Adipose tissue (tissue), 3 donors: Measurements from ENCODE around the gene KIF26B. TPM values are rescaled to one million over a fixed set of nuclear protein-coding genes. Genes with fewer than 3 reads are reported as not detected.

Source experiments
- H3K27ac ChIP-seq: one replicate; pipeline ENCODE4 v1.5.1; 2013; ENCODE audit warnings: low read depth, low read length
- WGBS, 3 donors: extraction: QIAGEN DNeasy Blood & Tissue Kit; methylation state at CpG; one replicate each; pipeline ENCODE4 v1.1.7; 2013; 5-methylcytosine and 5-hydroxymethylcytosine counted together
- polyA plus RNA-seq, 3 donors: library from polyadenylated mRNA; stranded (reverse); fragments of 200-250 nt; gene quantifications; one replicate each; pipeline ENCODE4 v1.2.3, GENCODE V29; 2013
- donor health status: healthy with polysubstance abuse.
- donor health status: Bipolar disorder and iron deficiency.
- donor health status: healthy.

The KIF26B gene
- polyA plus RNA-seq, 3 donors, result 0.08 to 0.56 (median 0.12) TPM

GRCh38 chr1:245561665-245562234 lies 407.0 kb downstream of the KIF26B start:
- H3K27ac ChIP-seq, result no peak overlapping the region
- 72 to 88% (median 87%) methylated on average over 10 of the region's 10 CpGs for WGBS, 3 donors

GRCh38 chr1:245566134-245566533 lies 411.3 kb downstream of the KIF26B start:
- 76 to 86% (median 78%) methylated on average over 2 of the region's 2 CpGs for WGBS, 3 donors
- H3K27ac ChIP-seq, result no peak overlapping the region

DNA sequence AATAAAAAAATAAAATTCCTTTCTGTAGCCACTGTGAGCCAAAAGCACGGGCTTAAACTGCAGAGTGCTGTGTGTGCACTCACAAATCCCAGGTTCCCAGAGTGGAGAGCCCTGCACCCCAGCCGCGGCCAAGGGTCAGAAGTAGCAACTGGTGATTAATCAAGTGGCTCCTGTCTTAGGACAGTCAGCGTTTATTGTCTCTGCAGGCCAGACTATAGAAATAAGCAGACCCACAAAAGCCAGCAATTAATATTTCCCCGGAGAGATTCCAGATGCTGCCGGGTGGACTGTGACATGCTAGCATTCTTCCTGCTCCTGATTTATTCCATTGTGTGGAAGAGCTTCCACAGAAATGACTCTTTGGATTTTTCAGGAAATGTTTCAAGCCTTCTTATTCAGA lies 412.2 kb downstream of the KIF26B start:
- WGBS, 3 donors, result 19 to 38% (median 33%) methylated on average over 6 of the region's 6 CpGs
- no peak overlapping the region for H3K27ac ChIP-seq

DNA sequence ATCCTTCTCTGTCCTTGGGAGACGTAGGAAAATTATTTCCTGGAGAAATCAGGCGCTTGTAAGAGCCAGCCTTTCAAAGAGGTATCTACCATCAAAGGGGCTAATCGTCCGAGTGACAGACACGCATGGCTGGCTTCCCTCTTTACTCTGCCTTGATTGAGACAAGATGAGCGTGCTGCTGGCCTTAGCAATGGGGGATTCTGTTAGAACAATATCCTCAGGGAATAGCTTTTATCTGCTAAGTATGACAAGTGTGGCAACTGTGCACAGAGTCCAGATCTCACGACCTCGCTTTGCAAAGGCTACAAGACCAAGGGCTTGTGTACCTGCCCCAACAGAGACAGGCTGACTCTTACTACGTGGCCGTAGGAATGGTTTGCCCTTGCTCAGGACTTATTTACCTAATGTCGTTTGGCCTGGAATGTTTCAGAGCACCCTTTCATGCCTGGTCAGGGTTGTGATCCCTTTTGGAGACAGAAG lies 417.1 kb downstream of the KIF26B start:
- WGBS, 3 donors, result 41 to 83% (median 83%) methylated on average over 11 of the region's 11 CpGs
- H3K27ac ChIP-seq, result no peak overlapping the region

GRCh38 chr1:245572709-245573108 lies 417.9 kb downstream of the KIF26B start:
- WGBS, 3 donors, result 52 to 85% (median 84%) methylated on average over 7 of the region's 7 CpGs
- no peak overlapping the region for H3K27ac ChIP-seq

DNA sequence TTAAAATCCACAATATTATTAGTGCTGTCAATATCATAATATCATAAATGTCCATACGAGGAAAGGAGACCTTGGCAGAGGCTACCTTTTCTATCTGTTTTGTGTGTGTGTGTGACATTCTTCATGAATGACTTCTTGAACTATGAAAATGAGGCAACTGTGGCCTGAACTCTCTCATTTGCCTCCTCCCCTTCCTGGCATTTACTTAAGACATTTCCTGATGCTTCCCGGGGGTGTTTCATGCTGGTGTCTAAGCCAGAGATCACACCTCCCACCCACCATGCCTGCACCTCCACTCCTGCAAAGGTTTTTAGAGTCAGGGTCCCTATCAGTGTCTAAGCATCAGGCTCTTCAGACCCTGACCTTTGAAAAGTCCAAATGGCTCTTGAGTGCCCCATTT lies 420.9 kb downstream of the KIF26B start:
- no peak overlapping the region for H3K27ac ChIP-seq
- 40 to 55% (median 42%) methylated on average over 2 of the region's 2 CpGs for WGBS, 3 donors

- 37 to 81% (median 80%) methylated on average over 4 of the region's 4 CpGs for WGBS, 3 donors
- no peak overlapping the region for H3K27ac ChIP-seq
Measured at GRCh38 chr1:245576323-245576722, 421.5 kb downstream of the KIF26B start.

- 90 to 94% (median 94%) methylated on average over 34 of the region's 34 CpGs for WGBS, 3 donors
- H3K27ac ChIP-seq, result no peak overlapping the region
Measured at GRCh38 chr1:245577191-245578157, 422.7 kb downstream of the KIF26B start.

GRCh38 chr1:245578308-245578707 lies 423.5 kb downstream of the KIF26B start:
- no peak overlapping the region for H3K27ac ChIP-seq
- 60 to 80% (median 74%) methylated on average over 3 of the region's 3 CpGs for WGBS, 3 donors

DNA sequence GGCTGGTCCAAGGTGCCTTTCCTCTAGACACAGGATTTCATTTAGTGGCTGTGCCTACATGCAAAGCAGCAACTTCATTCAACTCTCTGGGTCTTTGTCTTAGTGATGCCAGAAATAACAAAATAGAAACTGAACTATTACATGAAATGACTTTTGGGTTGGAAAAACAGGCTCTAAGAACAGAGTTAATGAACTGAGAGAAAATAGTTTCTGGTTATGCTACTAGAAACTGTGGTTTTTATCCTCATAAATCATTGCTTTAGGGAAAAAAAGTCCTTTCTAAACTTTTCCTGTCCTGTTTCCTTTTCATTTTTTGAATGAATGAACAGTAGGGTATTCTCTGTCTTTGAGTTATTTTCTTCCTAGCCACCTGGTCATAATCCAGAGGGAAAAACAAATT lies 424.0 kb downstream of the KIF26B start:
- H3K27ac ChIP-seq, result no peak overlapping the region

DNA sequence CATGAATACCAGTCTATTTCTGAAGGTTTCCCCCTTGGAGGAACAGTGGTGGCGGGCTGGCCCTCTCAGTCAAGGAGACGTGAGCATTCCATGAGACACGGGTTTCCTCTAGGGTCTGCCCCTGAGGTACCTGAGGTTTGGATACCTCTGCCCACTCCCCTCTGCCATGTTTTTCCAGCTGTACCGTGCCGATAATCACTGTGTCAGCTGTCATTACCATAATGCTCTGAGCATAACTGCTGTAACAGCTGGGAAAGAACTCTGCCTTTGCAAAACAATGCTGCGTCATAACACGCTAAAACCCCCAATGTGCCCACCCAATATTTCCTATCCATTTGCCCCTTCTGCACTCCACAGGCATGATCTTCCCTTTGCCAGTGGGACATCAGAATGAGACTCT lies 425.1 kb downstream of the KIF26B start:
- WGBS, 3 donors, result 92 to 95% (median 94%) methylated on average over 7 of the region's 7 CpGs
- no peak overlapping the region for H3K27ac ChIP-seq

DNA sequence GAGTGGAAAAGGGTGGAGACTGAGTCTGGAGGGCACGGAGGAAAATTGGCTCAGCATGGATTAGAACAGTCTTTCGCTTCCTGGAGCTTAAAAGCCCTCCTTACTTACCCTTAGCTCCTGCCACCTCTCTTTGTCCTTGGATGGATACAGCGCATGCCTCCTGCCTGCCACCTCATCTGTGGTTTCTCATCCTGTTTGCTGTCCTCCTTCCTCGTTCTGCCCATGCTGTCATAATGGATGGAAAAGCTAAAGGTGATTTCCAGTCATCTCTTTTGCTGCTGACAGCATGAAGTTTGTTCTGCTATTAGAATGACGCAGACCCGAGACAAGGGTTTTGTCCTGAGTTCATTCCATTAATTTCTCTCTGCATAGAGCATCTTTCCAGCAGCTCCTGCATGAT lies 425.9 kb downstream of the KIF26B start:
- WGBS, 3 donors, result 84 to 94% (median 86%) methylated on average over 6 of the region's 6 CpGs
- H3K27ac ChIP-seq, result no peak overlapping the region

GRCh38 chr1:245582026-245582425 lies 427.2 kb downstream of the KIF26B start:
- H3K27ac ChIP-seq, result no peak overlapping the region
- 46 to 89% (median 86%) methylated on average over 7 of the region's 7 CpGs for whole genome bisulfite sequencing, 3 donors

- 68 to 85% (median 80%) methylated on average over 9 of the region's 9 CpGs for WGBS, 3 donors
- no peak overlapping the region for H3K27ac ChIP-seq
Measured at GRCh38 chr1:245583081-245583480, 428.3 kb downstream of the KIF26B start.

GRCh38 chr1:245583575-245584330 lies 429.0 kb downstream of the KIF26B start:
- no peak overlapping the region for H3K27ac ChIP-seq
- WGBS, 3 donors, result 66 to 80% (median 73%) methylated on average over 15 of the region's 15 CpGs

DNA sequence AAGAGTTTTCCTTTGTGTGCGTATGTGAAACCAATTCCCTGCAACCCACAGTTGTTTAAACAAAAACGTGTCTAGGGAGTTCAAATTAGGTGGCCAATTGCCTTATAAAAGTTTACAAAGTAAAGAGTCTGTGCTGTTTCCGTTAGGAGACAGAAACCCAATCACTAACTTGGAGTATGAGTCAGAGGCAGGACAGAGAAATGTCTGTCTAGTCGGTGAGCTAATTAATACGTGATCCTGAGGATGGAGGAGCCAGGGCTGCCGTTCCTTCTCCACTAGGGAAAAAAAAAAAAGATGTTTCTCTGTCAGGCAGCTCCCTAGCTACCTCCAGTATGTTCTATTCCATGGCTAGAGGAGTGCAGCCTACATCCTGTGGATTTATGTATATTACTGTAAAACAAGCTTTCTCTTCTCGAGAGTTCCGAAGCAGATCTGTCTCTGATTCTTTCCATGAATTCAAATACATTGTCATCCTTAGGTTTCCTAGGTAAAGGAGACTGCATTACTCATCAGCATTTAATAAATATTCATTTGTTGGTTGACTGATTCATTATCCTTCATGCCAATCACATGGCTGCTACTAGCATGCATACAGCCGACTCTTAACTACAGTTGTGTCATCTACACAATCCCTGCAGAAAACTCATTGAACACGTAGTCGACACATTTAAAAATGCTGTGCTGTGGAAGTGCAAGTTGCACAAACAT lies 430.6 kb downstream of the KIF26B start:
- H3K27ac ChIP-seq, result no peak overlapping the region
- WGBS, 3 donors, result 54 to 69% (median 64%) methylated on average over 11 of the region's 11 CpGs

- WGBS, 3 donors, result 42 to 82% (median 77%) methylated on average over 11 of the region's 11 CpGs
Measured at GRCh38 chr1:245587435-245588115, 432.8 kb downstream of the KIF26B start.

DNA sequence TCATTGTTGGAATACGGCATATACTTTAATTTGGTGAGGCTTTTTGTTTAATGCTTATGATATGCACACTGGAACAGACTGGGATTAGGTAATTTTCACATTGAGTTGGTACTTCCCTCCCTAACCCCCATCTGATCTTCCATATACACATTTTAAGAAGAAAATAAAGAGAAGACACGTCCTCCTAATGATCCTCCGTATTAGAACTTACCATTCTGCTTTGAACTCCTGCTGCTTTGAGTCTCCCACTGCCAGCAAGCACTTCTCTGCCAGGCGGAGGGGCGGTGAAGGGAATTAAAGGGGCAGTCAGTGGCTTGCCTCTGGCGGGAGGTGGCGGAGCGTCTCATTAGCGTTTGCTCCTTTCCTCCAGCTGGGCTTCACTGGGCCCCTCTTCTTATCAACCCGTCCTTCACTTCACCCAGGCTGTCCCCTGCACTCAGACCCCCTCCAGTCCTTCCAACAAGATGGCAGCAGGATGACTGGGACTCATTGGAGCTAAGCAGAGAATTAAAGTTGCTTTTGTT lies 433.4 kb downstream of the KIF26B start:
- WGBS, 3 donors, result 71 to 87% (median 86%) methylated on average over 10 of the region's 10 CpGs
- no peak overlapping the region for H3K27ac ChIP-seq

More at GRCh38 chr1:245587435-245588115, 432.8 kb downstream of the KIF26B start:
- H3K27ac ChIP-seq, result no peak overlapping the region
